Activated CD4-positive, alpha-beta T cell treated with anti-CD3 and anti-CD28 coated beads, Interleukin-10, Interleukin-2, amounts not matched to agents 100 ng/mL and 50 ng/mL, durations not matched to agents 16 hours and 8 hours (primary cell): ENCODE results near the gene NECTIN2.
"Not testable (repeated sequence)": the region's sequence is repeated elsewhere in the genome, so short reads cannot be mapped to it uniquely, and the experiment has no call there.

Experiments
- DNase-seq: peaks from one replicate; pipeline ENCODE4 v3.0.0-alpha.2; 2020

NECTIN2 gene

DNA sequence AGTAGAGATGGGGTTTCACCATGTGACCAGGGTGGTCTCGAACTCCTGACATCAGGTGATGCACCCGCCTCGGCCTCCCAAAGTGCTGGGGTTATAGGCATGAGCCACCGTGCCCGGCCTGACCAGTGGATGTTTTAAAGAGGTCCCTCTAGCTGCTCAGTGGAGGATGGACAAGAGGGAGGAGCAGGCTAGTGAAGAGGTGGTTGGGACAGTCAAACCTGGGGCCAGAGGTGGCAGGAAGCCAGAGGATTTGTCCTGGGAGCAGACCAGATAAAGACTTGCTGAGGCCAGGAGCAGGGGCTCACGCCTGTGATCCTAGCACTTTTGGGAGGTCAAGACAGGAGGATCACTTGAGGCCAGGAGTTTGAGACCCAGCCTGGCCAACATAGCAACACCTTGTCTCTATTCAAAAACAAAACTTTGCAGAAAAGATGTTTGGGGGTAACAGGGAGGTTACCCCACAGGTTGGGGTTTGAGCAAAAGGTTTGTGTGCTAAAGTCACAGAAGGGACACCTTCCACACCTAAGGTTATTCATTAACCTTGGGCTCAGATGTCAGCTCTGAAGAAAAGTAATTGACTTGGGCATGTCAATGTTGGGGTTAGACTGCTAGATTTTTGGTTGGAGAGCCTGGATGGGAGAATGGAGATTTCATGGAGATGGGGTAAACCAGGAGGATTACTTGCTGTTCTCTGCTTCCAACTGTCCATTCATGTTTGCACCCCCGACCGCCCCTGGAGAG lies 28.2 kb upstream of the NECTIN2 start:
- DNase-seq, result no peak

DNA sequence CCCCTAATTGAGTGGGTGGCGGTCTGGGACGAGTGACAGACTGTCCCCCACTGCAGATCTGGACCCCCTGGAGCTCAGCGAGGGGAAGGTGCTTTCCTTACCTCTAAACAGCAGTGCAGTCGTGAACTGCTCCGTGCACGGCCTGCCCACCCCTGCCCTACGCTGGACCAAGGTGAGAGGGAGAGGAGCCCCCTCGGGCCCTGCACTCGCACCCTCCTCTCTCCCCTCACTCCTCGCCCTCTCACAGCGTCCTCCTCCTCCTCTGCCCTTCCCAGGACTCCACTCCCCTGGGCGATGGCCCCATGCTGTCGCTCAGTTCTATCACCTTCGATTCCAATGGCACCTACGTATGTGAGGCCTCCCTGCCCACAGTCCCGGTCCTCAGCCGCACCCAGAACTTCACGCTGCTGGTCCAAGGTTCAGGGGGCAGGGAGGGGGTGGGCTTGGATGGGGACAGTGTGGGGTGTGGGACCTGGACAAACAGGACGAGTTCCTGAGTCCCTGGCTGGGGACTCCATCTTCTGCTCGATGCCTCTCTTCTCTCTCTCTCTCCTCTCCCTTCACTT lies 27.5 kb upstream of the NECTIN2 start:
- no peak for DNase-seq

DNA sequence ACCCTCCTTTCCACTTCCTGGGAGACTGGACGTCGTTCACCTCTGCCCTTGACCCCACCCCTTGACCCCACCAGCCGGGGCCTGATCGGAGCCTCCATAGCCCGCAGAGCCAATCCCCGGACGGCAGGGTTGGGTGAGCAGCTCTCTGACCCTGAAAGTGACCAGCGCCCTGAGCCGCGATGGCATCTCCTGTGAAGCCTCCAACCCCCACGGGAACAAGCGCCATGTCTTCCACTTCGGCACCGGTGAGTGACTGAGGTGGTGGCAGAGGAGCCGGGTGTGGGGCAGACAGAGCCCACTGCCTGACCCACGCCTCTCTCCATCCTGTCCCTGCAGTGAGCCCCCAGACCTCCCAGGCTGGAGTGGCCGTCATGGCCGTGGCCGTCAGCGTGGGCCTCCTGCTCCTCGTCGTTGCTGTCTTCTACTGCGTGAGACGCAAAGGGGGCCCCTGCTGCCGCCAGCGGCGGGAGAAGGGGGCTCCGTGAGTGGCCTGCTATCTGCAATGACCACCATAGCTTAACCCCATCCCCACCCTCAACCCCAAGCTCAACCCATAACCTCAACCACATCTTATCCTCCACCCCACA lies 26.8 kb upstream of the NECTIN2 start:
- no peak for DNase-seq

DNA sequence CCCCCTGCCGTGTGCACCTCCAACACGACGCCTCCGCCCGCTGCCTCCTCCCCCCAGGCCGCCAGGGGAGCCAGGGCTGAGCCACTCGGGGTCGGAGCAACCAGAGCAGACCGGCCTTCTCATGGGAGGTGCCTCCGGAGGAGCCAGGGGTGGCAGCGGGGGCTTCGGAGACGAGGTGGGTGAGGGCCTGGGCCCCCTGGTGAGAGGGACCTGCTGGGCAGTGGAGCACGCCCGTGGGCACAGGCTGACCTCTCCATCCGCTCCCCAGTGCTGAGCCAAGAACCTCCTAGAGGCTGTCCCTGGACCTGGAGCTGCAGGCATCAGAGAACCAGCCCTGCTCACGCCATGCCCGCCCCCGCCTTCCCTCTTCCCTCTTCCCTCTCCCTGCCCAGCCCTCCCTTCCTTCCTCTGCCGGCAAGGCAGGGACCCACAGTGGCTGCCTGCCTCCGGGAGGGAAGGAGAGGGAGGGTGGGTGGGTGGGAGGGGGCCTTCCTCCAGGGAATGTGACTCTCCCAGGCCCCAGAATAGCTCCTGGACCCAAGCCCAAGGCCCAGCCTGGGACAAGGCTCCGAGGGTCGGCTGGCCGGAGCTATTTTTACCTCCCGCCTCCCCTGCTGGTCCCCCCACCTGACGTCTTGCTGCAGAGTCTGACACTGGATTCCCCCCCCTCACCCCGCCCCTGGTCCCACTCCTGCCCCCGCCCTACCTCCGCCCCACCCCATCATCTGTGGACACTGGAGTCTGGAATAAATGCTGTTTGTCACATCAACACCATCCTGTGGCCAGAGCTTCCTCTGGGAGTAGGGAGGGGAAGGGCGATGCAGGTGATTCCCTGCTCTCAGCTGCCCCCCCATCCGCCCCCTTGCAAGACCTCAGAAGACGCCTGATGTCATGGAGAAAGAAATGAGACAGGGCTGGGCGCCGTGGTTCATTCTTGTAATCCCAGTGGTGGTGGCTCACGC lies 25.2 kb upstream of the NECTIN2 start:
- no peak for DNase-seq

DNA sequence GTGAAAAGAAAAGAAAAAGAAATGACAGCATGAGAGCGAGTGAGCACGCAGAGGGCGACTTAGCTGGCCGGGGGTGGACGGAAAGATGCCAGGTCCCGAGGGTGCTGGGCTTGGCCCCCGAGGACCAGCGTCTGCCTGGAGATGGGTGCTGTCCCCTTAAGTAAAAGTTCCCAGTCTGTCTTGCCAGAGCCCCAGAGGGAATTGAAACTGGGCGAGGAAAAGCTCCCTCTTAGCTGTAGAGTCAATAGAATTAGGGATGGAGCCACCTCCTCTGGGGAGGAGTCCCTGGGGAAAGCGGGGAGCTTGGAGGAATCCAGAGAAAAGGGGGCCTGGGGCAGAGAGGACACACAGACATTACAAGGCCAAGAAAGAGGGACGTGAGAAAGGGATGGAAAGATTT lies 23.9 kb upstream of the NECTIN2 start:
- no peak for DNase-seq

DNA sequence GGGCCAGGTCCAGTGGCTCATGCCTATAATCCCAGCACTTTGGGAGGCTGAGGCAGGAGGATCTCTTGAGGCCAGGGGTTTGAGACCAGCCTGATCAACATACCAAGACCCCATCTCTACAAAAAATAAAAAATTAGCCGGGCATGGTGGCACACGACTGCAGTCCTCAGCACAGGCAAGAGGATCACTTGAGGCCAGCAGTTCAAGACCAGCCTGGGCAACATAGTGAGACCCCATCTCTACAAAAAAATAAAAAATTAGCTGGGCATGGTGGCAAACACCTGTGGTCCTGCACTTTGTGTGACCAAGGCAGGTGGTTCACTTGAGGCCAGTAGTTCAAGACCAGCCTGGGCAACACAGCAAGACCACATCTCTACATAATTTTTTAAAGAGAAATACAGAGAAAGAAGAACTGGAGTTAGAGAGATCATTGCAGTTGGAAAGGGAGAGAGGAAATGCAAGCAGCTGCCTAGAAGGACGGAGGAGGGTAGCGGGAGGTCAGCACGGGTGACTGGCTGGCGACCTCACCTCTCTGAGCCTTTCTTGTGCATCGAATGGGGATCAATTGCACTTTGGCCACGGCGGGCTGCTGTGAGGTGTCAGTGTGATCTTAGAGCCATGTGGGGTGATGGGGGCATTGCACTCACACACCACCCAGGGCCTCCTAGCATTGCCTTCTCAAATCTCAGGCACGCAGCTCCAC lies 23.3 kb upstream of the NECTIN2 start:
- no peak for DNase-seq

DNA sequence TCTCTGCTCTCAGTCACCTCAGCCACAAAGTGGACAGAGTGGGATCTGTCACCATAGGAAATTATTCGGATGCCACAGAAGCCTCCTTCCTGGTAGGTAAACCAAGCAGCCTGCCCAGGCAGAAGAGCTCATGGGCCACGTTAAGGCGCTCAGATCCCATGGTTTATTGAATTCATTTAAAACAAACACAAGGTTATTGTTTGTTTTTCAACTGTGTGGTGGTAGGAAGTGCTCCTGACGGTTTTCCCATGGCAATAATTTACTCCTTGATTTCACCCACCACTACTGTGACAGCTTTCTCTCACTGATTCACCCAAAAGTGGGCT lies 22.8 kb upstream of the NECTIN2 start:
- no peak for DNase-seq

DNA sequence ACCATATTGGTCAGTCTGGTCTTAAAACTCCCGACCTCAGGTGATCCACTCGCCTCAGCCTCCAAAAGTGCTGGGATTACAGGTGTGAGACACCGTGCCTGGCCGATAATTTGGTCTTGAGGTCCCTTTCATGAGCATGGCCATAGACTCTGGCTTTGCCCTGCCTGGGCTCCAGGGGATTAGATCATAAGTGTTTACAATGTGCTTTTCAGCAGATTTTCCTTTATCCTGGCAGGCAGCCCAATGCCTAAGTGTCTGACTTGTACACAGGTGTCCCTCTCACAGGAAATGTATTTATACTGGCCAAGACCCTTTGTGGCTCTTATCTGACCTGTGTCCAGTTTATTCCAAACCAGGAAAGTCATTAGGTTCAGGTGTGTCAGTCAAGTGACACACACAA lies 21.3 kb upstream of the NECTIN2 start:
- DNase-seq, result no peak

DNA sequence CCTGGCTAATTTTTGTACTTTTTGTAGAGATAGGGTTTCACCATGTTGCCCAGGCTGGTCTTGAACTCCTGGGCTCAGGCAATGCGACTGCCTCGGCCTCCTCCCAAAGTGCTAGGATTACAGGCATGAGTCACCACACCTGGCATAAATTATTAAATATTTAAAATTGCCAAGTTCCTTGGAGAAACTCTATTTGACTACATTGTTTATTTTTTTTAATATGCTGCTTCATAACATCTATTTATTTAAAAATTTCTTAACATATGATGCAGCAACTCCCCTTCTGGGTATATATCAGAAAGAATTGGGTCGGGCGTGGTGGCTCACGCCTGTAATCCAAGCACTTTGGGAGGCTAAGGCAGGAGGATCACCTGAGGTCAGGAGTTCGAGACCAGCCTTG lies 13.2 kb upstream of the NECTIN2 start:
- DNase-seq, result not testable (repeated sequence)

DNA sequence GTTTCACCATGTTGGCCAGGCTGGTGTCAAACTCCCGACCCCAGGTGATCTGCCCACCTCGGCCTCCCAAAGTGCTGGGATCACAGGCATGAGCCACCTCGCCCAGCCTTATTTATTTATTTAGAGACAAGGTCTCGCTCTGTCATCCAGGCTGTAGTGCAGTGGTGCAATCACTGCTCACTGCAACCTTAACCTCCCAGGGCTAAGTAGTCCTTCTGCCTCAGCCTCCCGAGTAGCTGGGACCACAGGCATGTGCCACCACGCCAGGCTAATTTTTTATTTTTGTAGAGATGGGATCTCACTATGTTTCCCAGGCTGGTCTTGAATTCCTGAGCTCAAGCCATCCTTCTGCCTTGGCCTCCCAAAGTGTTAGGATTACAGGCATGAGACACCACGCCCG lies 11.7 kb upstream of the NECTIN2 start:
- DNase-seq, result not testable (repeated sequence)

DNA sequence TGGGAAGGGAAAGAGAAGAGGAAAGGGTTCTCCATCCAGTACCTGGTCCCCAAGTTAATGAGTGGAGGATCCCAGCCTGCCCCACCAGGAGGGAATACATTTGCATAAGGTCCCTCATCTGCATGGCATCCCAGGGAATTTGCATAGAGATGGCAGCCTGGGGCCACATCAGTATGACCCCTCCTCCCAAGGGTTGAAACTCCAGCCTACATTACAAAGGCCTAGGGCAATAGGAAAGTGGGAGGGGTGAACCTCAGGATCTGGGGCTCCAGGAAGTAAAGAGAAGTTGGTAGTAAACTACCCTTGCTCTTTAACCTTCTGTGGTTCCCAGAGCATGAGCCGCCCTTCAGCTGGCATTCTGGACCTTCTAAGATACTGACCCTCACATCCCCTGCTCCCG lies 6.8 kb upstream of the NECTIN2 start:
- no peak for DNase-seq

DNA sequence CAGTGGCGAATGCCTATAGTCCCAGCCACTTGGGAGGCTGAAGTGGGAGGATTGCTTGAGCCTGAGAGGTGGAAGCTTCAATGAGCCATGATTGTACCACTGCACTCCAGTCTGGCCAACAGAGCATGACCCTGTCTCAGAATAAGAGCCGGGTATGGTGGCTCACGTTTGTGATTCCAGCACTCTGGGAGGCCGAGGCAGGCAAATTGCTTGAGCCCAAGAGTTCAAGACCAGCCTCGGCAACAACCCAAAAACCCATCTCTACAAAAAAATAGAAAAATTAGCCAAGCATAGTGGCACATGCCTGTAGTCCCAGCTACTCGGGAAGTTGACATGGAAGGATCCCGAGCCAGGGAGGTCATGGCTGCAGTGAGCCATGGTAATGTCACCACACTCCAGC lies 5.3 kb upstream of the NECTIN2 start:
- DNase-seq, result no peak

DNA sequence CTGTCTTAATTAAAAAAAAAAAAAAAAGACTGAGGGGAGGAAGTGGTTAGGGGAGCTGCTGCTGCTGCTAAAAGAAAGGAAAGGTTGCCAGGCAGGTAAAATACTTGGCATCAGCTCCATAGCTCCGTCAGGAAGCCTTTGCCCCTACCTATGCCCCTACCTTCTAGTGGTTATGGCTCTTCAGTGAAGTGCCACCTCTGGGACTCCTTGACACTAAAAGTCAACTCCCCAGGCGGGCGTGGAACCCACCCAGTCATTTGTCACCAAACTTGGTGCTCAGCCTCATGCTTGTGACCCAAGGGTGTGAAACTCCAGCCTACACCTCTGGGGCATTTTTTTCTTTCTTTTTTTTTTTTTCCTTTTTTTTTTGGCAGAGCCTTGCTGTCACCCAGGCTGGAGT lies 4.9 kb upstream of the NECTIN2 start:
- DNase-seq, result no peak

DNA sequence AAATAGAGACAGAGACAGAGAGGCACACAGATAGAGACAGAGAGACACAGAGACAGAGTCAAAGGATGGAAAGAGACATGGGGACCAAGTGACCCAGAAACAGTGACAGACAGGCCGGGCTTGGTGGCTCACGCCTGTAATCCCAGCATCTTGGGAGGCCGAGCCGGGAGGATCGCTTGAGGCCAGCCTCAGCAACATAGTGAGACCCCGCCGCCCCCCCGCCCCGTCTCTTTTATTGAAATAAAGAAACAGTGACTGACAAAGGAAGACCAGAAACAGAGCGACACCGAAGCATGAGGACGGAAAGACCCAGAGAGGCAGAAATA lies 848 bp upstream of the NECTIN2 start:
- DNase-seq, result no peak

DNA sequence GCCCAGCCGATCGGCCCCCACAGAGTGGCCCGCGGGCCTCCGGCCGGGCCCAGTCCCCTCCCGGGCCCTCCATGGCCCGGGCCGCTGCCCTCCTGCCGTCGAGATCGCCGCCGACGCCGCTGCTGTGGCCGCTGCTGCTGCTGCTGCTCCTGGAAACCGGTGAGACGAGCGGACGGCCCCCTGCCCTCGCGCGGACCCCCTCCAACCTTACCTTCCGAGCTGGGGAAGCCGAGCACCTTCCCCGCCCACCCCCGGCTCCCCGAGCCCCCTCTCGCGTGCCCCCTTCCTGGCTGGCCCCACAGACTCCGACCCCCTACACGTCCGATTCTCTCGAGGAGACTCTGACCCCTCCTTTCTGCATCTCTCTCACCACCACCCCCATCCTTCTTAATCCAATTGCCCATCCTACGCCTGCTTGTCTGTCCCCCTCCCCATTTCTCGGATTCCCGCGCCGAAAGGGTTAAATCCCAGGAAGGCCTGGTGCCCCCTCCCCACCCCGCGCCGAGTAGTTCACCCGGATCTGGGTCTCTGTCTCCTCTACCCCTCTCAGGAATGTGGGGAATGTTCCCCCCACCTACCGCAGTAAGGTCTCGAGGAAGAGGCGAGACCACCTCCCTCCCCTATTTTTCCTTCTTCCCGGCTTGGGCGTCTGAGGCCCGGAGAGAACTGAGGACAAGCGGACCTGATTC lies 502 bp downstream of the NECTIN2 start:
- no peak for DNase-seq

DNA sequence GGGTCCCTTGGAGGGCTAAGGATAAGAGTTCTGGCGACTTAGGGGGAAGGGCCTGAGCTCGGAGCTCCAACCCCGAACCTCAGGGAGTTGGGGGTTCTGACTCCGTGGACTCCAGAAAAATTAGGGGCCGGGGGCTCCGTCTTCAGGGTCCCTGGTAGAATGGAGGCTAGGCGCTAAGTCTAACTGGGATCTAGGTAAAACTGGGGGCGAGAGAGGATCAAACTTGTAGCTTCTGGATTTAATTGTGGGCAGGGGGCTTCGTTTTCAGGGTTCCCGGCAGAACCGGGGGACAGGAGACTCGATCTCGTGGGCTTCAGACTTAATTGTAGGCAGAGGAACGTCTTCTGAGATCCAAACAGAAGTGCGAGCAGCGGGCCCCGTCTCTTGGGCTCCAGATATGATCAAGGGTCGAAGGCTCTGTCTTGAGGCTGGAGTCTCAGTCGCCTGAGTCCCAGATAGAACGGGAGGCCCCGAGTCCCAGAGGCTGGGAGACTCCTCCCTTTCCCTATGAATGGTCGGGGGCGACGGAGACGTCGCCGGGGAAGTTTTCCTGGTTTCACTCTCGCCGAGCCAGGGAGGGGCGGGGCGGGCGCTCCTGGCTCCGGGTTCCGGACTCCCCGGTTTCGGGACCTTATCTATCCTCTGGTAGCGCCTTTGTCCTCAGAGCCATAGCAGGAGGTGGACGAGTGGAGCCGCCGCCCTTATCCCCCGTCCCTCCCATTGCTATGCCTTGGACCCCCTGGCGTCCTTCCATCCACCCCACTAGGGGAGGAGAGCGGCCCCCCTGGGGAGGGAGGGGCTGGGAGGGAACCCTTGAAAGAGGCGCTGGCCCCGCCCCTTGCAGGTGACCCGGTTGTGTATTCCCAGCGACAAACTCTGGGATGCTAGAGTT lies 1.3 kb downstream of the NECTIN2 start:
- no peak for DNase-seq

DNA sequence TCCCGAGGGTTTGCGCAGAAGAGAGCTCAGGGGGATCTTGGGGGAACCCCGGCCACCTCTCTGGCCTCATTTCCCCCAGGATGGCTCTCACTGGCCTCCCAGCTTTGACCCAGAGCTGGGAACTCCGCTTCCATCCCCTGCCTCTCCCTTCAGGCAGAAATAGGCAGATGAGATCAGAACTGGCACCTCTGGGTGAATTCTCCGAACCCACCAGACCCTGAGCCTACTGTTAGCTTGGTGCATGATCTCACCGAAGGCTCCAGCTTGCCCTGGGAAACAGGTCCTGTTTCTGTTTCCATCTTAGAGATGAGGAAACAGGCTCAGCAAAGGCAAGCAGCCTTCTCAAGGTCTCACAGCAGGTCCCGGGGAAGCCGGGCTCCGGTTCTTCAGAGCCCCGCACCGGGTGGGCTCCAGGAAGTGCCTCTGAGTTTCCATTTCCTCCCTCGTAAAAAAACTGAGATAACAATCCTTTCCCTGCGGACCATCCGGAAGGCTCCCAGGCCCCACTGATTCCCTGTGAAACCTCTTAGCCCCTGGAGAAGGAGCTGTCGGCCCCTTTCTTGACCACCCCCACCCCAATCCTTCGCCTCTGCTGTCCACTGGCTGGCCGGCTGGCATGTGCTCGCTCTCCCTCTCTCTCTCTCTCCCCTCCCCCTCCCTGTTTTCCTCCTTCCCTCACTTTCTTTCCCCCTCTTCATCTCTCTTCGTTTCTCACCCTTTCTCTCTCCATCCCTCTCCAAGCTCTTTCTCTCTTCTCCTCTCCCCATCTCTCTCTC lies 2.1 kb downstream of the NECTIN2 start:
- DNase-seq, result no peak

DNA sequence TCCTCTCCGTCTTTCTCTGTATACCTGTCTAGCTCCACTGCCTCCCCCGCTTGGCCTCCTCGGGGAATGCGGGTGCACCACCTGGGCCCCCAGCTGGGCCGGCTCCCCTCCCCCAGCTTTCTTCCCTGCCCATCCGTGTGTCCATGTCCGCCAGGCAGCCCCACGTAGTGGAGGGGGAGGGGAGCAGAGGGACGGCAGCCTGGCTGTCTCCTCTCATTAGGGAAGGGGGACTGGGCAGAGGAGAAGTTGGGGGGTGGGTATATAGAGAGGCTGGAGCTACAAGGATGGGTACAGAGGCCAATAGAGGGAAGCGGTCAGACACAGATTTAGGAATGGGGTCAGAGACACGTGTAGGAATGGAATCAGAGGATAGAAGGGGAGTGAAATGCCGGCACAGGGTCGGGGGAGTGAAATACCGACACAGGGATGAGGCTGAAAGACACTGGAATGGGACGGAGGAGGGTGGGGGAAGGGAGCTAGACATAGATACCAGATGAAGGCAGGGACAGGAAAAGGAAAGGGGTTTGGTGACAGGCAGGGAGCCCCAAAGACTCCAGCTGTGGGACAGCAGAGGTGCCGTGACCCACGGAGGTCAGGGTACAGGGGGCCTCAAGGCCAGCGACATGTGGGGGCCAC lies 2.8 kb downstream of the NECTIN2 start:
- DNase-seq, result no peak

DNA sequence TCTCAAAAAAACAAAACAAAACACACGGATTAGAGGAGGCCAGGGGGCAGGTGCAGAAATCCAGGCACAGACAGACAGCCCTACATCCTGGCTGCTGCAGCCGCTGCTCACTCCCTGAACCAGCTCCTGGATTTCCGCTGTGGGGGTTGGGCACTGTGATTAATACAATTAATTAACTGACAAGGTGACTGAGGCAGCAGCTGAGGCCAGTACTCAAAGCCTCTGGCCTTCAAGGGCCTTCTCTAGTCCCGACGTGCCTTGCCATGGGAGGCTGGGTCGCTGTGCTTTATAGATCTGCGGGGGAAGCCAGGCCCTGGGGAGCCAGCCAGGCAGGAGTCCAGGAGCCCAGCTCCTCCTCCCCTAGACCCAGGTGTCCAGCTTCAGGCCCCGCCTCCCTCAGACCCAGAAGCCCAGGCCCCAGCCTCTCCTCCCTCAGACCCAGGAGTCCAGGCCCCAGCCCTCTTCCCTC lies 4.6 kb downstream of the NECTIN2 start:
- no peak for DNase-seq

DNA sequence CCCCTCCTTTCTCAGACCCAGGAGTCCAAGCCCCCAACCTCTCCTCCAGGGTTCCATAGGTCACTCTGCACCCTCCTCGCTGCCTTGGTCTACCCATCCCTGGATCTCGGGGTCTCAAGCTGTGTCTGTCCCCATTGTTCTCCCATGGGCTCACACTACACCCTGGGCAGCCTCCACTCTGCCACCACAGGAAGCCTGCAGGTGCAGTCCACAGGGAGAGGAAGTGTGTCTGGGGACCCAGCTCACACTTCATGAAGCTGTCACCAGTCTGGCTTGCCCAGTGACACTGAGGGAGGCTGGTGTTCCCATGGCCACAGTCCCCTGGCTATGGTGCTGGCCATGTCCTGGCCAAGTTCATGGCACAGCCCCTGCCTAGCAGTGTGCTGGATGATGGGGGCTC lies 5.3 kb downstream of the NECTIN2 start:
- no peak for DNase-seq
